HG03025 (cell line): ENCODE data around the gene DNAJC6.

Experiments used
- ATAC-seq: cut with Tn5 transposase; IDR thresholded peaks from one replicate; pipeline ENCODE4 v1.9.1; 2021; ENCODE audit warnings: mild to moderate bottlenecking, moderate library complexity; ENCODE audit not compliant: unreplicated experiment, low FRiP score

DNAJC6 gene

GRCh38 chr1:65398083-65398482 lies 88.7 kb downstream of the DNAJC6 start:
- no peak for ATAC-seq

GRCh38 chr1:65399003-65399402 lies 89.7 kb downstream of the DNAJC6 start:
- no peak for ATAC-seq

- ATAC-seq: no peak
Measured at GRCh38 chr1:65401612-65402011, 92.3 kb downstream of the DNAJC6 start.

GRCh38 chr1:65404941-65405340 lies 95.6 kb downstream of the DNAJC6 start:
- no peak for ATAC-seq

GRCh38 chr1:65407877-65408276 lies 98.5 kb downstream of the DNAJC6 start:
- no peak for ATAC-seq

- no peak for ATAC-seq
Measured at GRCh38 chr1:65409314-65409713, 100.0 kb downstream of the DNAJC6 start.

- no peak for ATAC-seq
Measured at GRCh38 chr1:65409816-65410326, 100.5 kb downstream of the DNAJC6 start.

GRCh38 chr1:65412256-65412983 lies 103.1 kb downstream of the DNAJC6 start:
- no peak for ATAC-seq

GRCh38 chr1:65412984-65413375 lies 103.6 kb downstream of the DNAJC6 start:
- no peak for ATAC-seq

- ATAC-seq: no peak
Measured at GRCh38 chr1:65414538-65414937, 105.2 kb downstream of the DNAJC6 start.

GRCh38 chr1:65416767-65417166 lies 107.4 kb downstream of the DNAJC6 start:
- ATAC-seq: no peak

- ATAC-seq: no peak
Measured at GRCh38 chr1:65417729-65418128, 108.4 kb downstream of the DNAJC6 start.

GRCh38 chr1:65418522-65419185 lies 109.3 kb downstream of the DNAJC6 start:
- ATAC-seq: no peak

GRCh38 chr1:65419681-65420589 lies 110.6 kb downstream of the DNAJC6 start:
- peak; percentile 93 for ATAC-seq

GRCh38 chr1:65420590-65421350 lies 111.4 kb downstream of the DNAJC6 start, which contains the start of the genes LEPR and LEPROT:
TSS of gene LEPR (plus strand) at chr1:65420668. CDS start at chr1:65565566, 144,898 bp downstream.
TSS of gene LEPROT (plus strand) at chr1:65420668. CDS start at chr1:65420725, 57 bp downstream.
- ATAC-seq: peak; percentile 54

GRCh38 chr1:65421351-65422025 lies 112.1 kb downstream of the DNAJC6 start:
- no peak for ATAC-seq

- no peak for ATAC-seq
Measured at GRCh38 chr1:65422241-65423203, 113.2 kb downstream of the DNAJC6 start.

- no peak for ATAC-seq
Measured at GRCh38 chr1:65423884-65424572, 114.7 kb downstream of the DNAJC6 start.
